ENCODE data around the gene LIPT2. TPM values are rescaled to one million over a fixed set of nuclear protein-coding genes. Genes with fewer than 3 reads are reported as not detected.
A peak's percentile ranks its signal among the peaks of the same experiment; 100 is the strongest.

LIPT2 gene
- total RNA-seq, 2 donors from 2014 or later: 3.9 to 4.4 TPM

DNA sequence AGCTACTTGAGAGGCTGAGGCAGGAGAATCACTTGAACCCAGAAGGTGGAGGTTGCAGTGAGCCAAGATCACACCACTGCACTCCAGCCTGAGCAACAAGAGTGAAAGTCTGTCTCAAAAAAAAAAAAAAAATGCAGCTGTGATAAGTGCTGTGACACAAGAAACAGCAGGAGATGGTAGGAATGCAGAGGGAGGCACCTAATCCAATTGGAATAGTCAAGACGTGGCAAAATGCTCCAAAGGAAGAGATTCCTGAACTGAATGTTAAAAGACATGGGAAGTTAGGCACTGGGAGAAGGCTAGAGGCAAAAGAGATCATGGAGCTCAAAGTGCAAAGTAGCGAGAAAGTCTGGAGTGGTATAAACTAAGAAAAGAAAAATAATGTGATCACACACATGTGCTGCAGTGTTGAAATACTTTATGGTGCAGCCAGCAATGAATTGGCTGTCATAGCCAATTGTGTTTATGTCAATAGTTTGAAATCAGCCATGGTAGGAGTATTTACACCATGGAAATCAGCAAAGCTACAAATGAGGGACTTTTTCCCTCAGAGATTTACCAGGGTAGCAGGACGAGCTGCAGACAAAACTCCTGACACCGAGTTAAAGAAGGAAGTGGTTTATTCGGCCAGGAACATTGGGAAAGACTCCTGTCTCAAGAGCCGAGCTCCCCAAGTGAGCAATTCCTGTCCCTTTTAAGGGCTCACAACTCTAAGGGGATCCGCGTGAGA is 40.9 kb upstream of the LIPT2 start:
- Histone ChIP-seq H3K4me1 (no peaks in the 10 kb centered on the region), H3K9ac (ENCODE audit: low read depth in 2 of 2, low read length in 2 of 2) (no peak overlapping the region), H3K36me3 (no peaks in the 10 kb centered on the region), H3K27me3 (no peaks in the 10 kb centered on the region), H3K9me3 (no peaks in the 10 kb centered on the region), H3K27ac (no peak overlapping the region), H3K4me3 (no peak overlapping the region)
- no peak for TF ChIP-seq CTCF (IDR thresholded peaks at IDR 0.05)
- intact Hi-C loops (cut with DNase I): no loop called here
- DNase-seq: no peak

- H3K9me3 ChIP-seq: no peaks in the 10 kb centered on the region
- H3K4me1 ChIP-seq: no peaks in the 10 kb centered on the region
- no peak for DNase-seq
- H3K9ac ChIP-seq (ENCODE audit: low read depth in 2 of 2, low read length in 2 of 2): no peak overlapping the region
- no peak overlapping the region for H3K4me3 ChIP-seq
- no peak overlapping the region for H3K27ac ChIP-seq
- intact Hi-C loops (cut with DNase I): no loop called here
- no peaks in the 10 kb centered on the region for H3K36me3 ChIP-seq
- no peak for TF ChIP-seq CTCF (IDR thresholded peaks at IDR 0.05)
- H3K27me3 ChIP-seq: no peaks in the 10 kb centered on the region
These were observed 39.9 kb upstream of the LIPT2 start for GRCh38 chr11:74533421-74533820.

DNA sequence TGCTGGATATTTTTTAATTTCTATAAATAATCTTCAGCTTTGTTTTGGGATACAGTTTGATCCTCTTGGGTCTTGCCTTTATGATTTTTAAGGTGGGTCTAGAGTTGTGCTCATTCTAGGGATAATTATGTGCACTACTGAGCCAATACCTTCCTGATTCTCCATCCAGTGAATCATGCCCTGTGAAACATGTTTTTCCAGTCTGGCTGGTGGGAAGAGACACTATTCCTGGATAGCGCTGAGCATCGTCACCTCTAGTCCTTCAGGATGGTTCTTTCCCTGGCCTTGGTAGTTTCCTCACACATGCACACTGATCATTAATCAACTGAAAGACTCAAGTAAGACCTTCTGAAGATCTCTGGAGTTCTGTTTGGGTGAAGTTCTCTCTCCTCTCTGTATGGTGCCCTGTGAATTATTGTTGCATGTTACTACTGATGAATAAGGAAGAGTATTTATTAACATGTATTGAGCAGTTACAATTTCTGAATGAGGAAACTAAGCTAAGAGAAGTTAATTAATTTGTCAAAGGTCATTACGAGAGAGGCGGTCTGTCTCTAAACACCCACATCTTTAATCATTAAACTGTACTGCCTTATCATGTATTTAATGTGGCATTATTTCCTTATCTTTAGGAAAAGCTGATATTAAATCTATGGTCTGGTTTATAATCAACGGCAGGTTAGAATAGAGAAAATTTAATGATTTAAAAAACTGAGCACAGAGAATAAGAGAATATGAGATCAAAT is 39.1 kb upstream of the LIPT2 start:
- H3K36me3 ChIP-seq: no peaks in the 10 kb centered on the region
- H3K4me3 ChIP-seq: no peak overlapping the region
- DNase-seq: peak; percentile 76
- no peak overlapping the region for H3K27ac ChIP-seq
- H3K27me3 ChIP-seq: no peaks in the 10 kb centered on the region
- no peaks in the 10 kb centered on the region for H3K9me3 ChIP-seq
- no peaks in the 10 kb centered on the region for H3K4me1 ChIP-seq
- no peak for TF ChIP-seq CTCF (IDR thresholded peaks at IDR 0.05)
- H3K9ac ChIP-seq (ENCODE audit: low read depth in 2 of 2, low read length in 2 of 2): no peak overlapping the region
- intact Hi-C loops (cut with DNase I): no loop called here

- Histone ChIP-seq H3K4me3 (no peak overlapping the region), H3K36me3 (no peaks in the 10 kb centered on the region), H3K27me3 (no peaks in the 10 kb centered on the region), H3K4me1 (no peaks in the 10 kb centered on the region), H3K27ac (no peak overlapping the region), H3K9ac (ENCODE audit: low read depth in 2 of 2, low read length in 2 of 2) (no peak overlapping the region), H3K9me3 (no peaks in the 10 kb centered on the region)
- TF ChIP-seq CTCF (IDR thresholded peaks at IDR 0.05): no peak
- intact Hi-C loops (cut with DNase I): no loop called here
- DNase-seq: no peak
These were observed 31.5 kb upstream of the LIPT2 start for GRCh38 chr11:74524978-74525377.

DNA sequence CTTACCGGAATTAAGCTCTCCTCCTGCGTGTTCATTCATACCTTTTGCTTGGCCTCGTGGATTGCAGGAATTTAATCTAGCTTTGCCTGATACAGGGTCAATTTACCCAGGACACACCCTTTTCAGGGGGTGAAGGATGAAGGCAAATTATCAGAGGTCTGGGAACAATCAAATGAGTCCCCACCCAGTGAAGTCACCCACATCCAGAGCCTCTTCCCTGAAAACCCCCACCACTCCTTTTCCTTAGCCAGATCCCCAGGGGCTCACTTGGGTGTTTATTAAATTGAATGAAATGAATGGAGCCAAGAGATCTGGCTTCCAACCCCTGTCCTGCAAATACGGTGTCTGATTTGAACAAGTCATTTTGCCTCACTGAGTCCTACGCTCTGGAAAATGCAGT is 31.0 kb upstream of the LIPT2 start:
- intact Hi-C loops (cut with DNase I): no loop called here
- Histone ChIP-seq H3K36me3 (no peaks in the 10 kb centered on the region), H3K9ac (ENCODE audit: low read depth in 2 of 2, low read length in 2 of 2) (no peak overlapping the region), H3K4me1 (no peaks in the 10 kb centered on the region), H3K27me3 (no peaks in the 10 kb centered on the region), H3K9me3 (no peaks in the 10 kb centered on the region), H3K4me3 (no peak overlapping the region), H3K27ac (no peak overlapping the region)
- no peak for DNase-seq
- TF ChIP-seq CTCF (IDR thresholded peaks at IDR 0.05): no peak

Data from colonic mucosa (tissue), 4 donors.